KOPT-K1 (cell line): ENCODE results near the gene RGS5.
"Not testable (repeated sequence)": the region's sequence is repeated elsewhere in the genome, so short reads cannot be mapped to it uniquely, and the experiment has no call there.

Experiments
- H3K27ac ChIP-seq: fragments of 200-600 bp; sonication (generic); 2 replicates; pipeline ENCODE4 v1.5.1; 2016; ENCODE audit warnings: antibody characterized with exemption, mild to moderate bottlenecking, low read depth, low read length; ENCODE audit not compliant: poor library complexity, severe bottlenecking
- H3K36me3 ChIP-seq: fragments of 200-600 bp; sonication (generic); 2 replicates; pipeline ENCODE4 v1.5.1; 2017; ENCODE audit warnings: antibody characterized with exemption, mild to moderate bottlenecking, low read length, moderate library complexity; ENCODE audit not compliant: insufficient read depth
- H3K9me3 ChIP-seq: fragments of 200-600 bp; sonication (generic); 2 replicates; pipeline ENCODE4 v1.5.1; 2017; ENCODE audit warnings: antibody characterized with exemption, low read length, mild to moderate bottlenecking; ENCODE audit not compliant: insufficient read depth, poor library complexity, severe bottlenecking

The RGS5 gene

GRCh38 chr1:163202833-163203451 lies at the start of gene RGS5:
Gene RGS5 (minus strand): TSS chr1:163202916. CDS start chr1:163202835, 81 bp downstream.
- Histone ChIP-seq H3K36me3 (no peaks in the 10 kb centered on the region), H3K9me3 (no peaks in the 10 kb centered on the region), H3K27ac (no peak within 1 kb of the TSS)

GRCh38 chr1:163250382-163250974 lies 47.8 kb upstream of the RGS5 start:
- no peaks in the 10 kb centered on the region for H3K9me3 ChIP-seq
- H3K36me3 ChIP-seq, result no peaks in the 10 kb centered on the region
- no peak overlapping the region for H3K27ac ChIP-seq

GRCh38 chr1:163248064-163248463 lies 45.3 kb upstream of the RGS5 start:
- Histone ChIP-seq H3K36me3 (no peaks in the 10 kb centered on the region), H3K27ac (no peak overlapping the region), H3K9me3 (no peaks in the 10 kb centered on the region)

GRCh38 chr1:163244648-163245047 lies 41.9 kb upstream of the RGS5 start:
- not testable (repeated sequence) for H3K36me3 ChIP-seq, H3K9me3 ChIP-seq, H3K27ac ChIP-seq

- H3K9me3 ChIP-seq, result no peaks in the 10 kb centered on the region
- H3K27ac ChIP-seq, result no peak overlapping the region
- H3K36me3 ChIP-seq, result no peaks in the 10 kb centered on the region
Observed at GRCh38 chr1:163241746-163242145, 39.0 kb upstream of the RGS5 start.

- no peaks in the 10 kb centered on the region for H3K9me3 ChIP-seq
- H3K27ac ChIP-seq, result no peak overlapping the region
- H3K36me3 ChIP-seq, result no peaks in the 10 kb centered on the region
Observed at GRCh38 chr1:163240705-163241104, 38.0 kb upstream of the RGS5 start.

- H3K36me3 ChIP-seq, H3K27ac ChIP-seq, H3K9me3 ChIP-seq: not testable (repeated sequence)
Observed at GRCh38 chr1:163233643-163234042, 30.9 kb upstream of the RGS5 start.

GRCh38 chr1:163231385-163231784 lies 28.7 kb upstream of the RGS5 start:
- Histone ChIP-seq H3K36me3 (no peaks in the 10 kb centered on the region), H3K27ac (no peak overlapping the region), H3K9me3 (peaks cover 12% of the 10 kb centered on the region)

- Histone ChIP-seq H3K36me3 (no peaks in the 10 kb centered on the region), H3K27ac (no peak overlapping the region), H3K9me3 (peaks cover 12% of the 10 kb centered on the region)
Observed at GRCh38 chr1:163230827-163231226, 28.1 kb upstream of the RGS5 start.

GRCh38 chr1:163228271-163228670 lies 25.6 kb upstream of the RGS5 start:
- peaks cover 12% of the 10 kb centered on the region for H3K9me3 ChIP-seq
- H3K36me3 ChIP-seq, H3K27ac ChIP-seq: not testable (repeated sequence)

GRCh38 chr1:163227126-163227525 lies 24.4 kb upstream of the RGS5 start:
- Histone ChIP-seq H3K9me3 (peaks cover 12% of the 10 kb centered on the region), H3K36me3 (no peaks in the 10 kb centered on the region), H3K27ac (no peak overlapping the region)

GRCh38 chr1:163213626-163214025 lies 10.9 kb upstream of the RGS5 start:
- Histone ChIP-seq H3K9me3 (no peaks in the 10 kb centered on the region), H3K36me3 (no peaks in the 10 kb centered on the region), H3K27ac (no peak overlapping the region)

- H3K27ac ChIP-seq, result no peak overlapping the region
Observed at GRCh38 chr1:163211667-163212066, 9.0 kb upstream of the RGS5 start.

GRCh38 chr1:163205513-163205912 lies 2.8 kb upstream of the RGS5 start:
- Histone ChIP-seq H3K9me3 (no peaks in the 10 kb centered on the region), H3K27ac (no peak overlapping the region), H3K36me3 (no peaks in the 10 kb centered on the region)

More at GRCh38 chr1:163211667-163212066, 9.0 kb upstream of the RGS5 start:
- H3K9me3 ChIP-seq, result no peaks in the 10 kb centered on the region
- no peaks in the 10 kb centered on the region for H3K36me3 ChIP-seq

- H3K27ac ChIP-seq, result no peak overlapping the region
- H3K9me3 ChIP-seq, result no peaks in the 10 kb centered on the region
- H3K36me3 ChIP-seq, result no peaks in the 10 kb centered on the region
Observed at GRCh38 chr1:163203561-163203960, 845 bp upstream of the RGS5 start.

GRCh38 chr1:163201906-163202305 lies 810 bp downstream of the RGS5 start:
- no peaks in the 10 kb centered on the region for H3K9me3 ChIP-seq
- no peak overlapping the region for H3K27ac ChIP-seq
- H3K36me3 ChIP-seq, result no peaks in the 10 kb centered on the region
